Measurements from ENCODE around the gene CAPZA2.
"Not testable (repeated sequence)": the region's sequence is repeated elsewhere in the genome, so short reads cannot be mapped to it uniquely, and the experiment has no call there.

The CAPZA2 gene

GRCh38 chr7:116957874-116958273 lies 95.5 kb downstream of the CAPZA2 start:
- H3K4me3 ChIP-seq (ENCODE audit: low read depth, low read length), result no peak overlapping the region
- no peak for TF ChIP-seq CTCF (IDR thresholded peaks at IDR 0.05; ENCODE audit: low read depth, low read length, missing control alignments)
- no peak for DNase-seq (ENCODE audit: low read depth)

- not testable (repeated sequence) for H3K4me3 ChIP-seq (ENCODE audit: low read depth, low read length); DNase-seq (ENCODE audit: low read depth)
These were observed 99.7 kb downstream of the CAPZA2 start for GRCh38 chr7:116961966-116962673.

GRCh38 chr7:116963234-116963633 lies 100.8 kb downstream of the CAPZA2 start:
- no peak for TF ChIP-seq CTCF (IDR thresholded peaks at IDR 0.05; ENCODE audit: low read depth, low read length, missing control alignments)
- no peak overlapping the region for H3K4me3 ChIP-seq (ENCODE audit: low read depth, low read length)
- no peak for DNase-seq (ENCODE audit: low read depth)

- no peak overlapping the region for H3K4me3 ChIP-seq (ENCODE audit: low read depth, low read length)
- no peak for DNase-seq (ENCODE audit: low read depth)
These were observed 104.2 kb downstream of the CAPZA2 start for GRCh38 chr7:116966601-116967000.

GRCh38 chr7:116967254-116967922 lies 105.0 kb downstream of the CAPZA2 start:
- no peak for DNase-seq (ENCODE audit: low read depth)
- no peak overlapping the region for H3K4me3 ChIP-seq (ENCODE audit: low read depth, low read length)
- TF ChIP-seq CTCF (IDR thresholded peaks at IDR 0.05; ENCODE audit: low read depth, low read length, missing control alignments), result no peak

More at GRCh38 chr7:116966601-116967000, 104.2 kb downstream of the CAPZA2 start:
- TF ChIP-seq CTCF (IDR thresholded peaks at IDR 0.05; ENCODE audit: low read depth, low read length, missing control alignments), result no peak

- no peak for DNase-seq (ENCODE audit: low read depth)
- no peak for TF ChIP-seq CTCF (IDR thresholded peaks at IDR 0.05; ENCODE audit: low read depth, low read length, missing control alignments)
- no peak overlapping the region for H3K4me3 ChIP-seq (ENCODE audit: low read depth, low read length)
These were observed 105.6 kb downstream of the CAPZA2 start for GRCh38 chr7:116967983-116968382.

- no peak for DNase-seq (ENCODE audit: low read depth)
- no peak overlapping the region for H3K4me3 ChIP-seq (ENCODE audit: low read depth, low read length)
- TF ChIP-seq CTCF (IDR thresholded peaks at IDR 0.05; ENCODE audit: low read depth, low read length, missing control alignments), result no peak
These were observed 106.2 kb downstream of the CAPZA2 start for GRCh38 chr7:116968631-116969030.
